ENCODE data around the gene SERBP1. TPM values are rescaled to one million over a fixed set of nuclear protein-coding genes. Genes with fewer than 3 reads are reported as not detected.

Gene SERBP1
- total and polyA plus RNA-seq, 12 donors: 59.7 to 226 (median 154) TPM

DNA sequence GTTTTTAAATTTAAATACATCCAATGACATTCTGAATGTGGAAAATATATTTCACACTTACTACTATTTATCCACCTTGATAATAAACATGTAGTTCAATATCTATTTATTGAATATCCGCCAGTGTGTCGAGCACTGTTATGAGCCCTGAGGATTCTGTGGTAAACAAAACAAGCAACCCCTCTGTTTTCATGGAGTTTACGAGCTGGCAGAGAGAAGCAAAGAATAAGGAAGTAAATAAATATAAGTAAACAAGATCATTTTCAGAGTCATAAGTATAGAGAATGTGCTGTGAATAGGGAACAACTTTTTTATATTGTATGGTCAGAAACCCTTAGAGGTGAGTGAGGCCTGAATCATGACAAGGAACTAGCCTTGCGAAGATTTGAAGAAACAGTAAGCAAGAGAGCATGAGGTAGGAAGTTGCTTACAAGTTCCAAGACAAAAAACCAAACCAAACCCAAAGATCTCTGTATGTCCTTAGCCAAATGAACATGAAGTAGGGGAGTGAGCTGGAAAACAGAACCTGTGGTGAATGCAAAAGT is 6.4 kb upstream of the SERBP1 start:
- no peak for DNase-seq
- H3K4me1 ChIP-seq (replicated peaks in 1 of 2): peaks cover 11 to 12% of the 10 kb centered on the region in 2 donors
- 88 to 95% (median 91%) methylated on average over 4 of the region's 4 CpGs for WGBS, 4 donors
- H3K4me3 ChIP-seq: no peak overlapping the region
- no peaks in the 10 kb centered on the region for H3K9me3 ChIP-seq (replicated peaks in 1 of 3)
- intact Hi-C loops (cut with DNase I): no loop called here
- TF ChIP-seq CTCF (IDR thresholded peaks at IDR 0.05) (no peak), POLR2A (IDR thresholded peaks at IDR 0.05) (no peak)
- no peaks in the 10 kb centered on the region for H3K27me3 ChIP-seq
- no peaks in the 10 kb centered on the region for H3K36me3 ChIP-seq (replicated peaks in 1 of 2)
- no peak overlapping the region for H3K27ac ChIP-seq

GRCh38 chr1:67434491-67434890 is 4.3 kb upstream of the SERBP1 start:
- intact Hi-C loops (cut with DNase I): no loop called here
- TF ChIP-seq POLR2A (IDR thresholded peaks at IDR 0.05) (no peak), CTCF (IDR thresholded peaks at IDR 0.05) (no peak)
- Histone ChIP-seq H3K36me3 (replicated peaks in 1 of 2) (no peaks in the 10 kb centered on the region), H3K27me3 (no peaks in the 10 kb centered on the region), H3K9me3 (replicated peaks in 1 of 3) (no peaks in the 10 kb centered on the region), H3K4me3 (no peak overlapping the region), H3K27ac (no peak overlapping the region), H3K4me1 (replicated peaks in 1 of 2) (peaks cover 0 to 7% of the 10 kb centered on the region in 2 donors)
- no peak for DNase-seq
- 40 to 64% (median 62%) methylated on average over 2 of the region's 2 CpGs for WGBS, 4 donors

DNA sequence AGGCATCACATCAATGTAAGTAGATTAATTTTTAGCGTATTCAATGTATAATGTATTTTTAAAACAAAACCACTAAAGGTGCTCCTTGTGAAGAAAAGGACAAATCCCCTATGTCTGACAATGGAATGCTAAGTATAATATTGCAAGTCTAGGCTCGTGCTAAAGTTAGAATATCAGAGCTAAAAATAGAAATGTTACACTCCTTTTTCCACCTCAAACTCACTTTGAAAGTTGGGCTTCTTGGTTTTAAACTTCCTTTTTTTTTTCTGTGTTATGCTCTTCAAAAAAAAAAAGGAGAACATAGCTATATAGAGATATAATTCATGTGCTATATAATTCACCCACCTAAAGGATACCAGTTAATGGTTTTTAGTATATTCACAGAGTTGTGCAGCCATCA is 3.6 kb upstream of the SERBP1 start:
- 67 to 80% (median 73%) methylated on average over 2 of the region's 2 CpGs for whole genome bisulfite sequencing, 4 donors
- Histone ChIP-seq H3K4me3 (no peak overlapping the region), H3K9me3 (replicated peaks in 1 of 3) (no peaks in the 10 kb centered on the region), H3K4me1 (replicated peaks in 1 of 2) (peaks cover 0 to 7% of the 10 kb centered on the region in 2 donors), H3K36me3 (replicated peaks in 1 of 2) (no peaks in the 10 kb centered on the region), H3K27ac (no peak overlapping the region), H3K27me3 (no peaks in the 10 kb centered on the region)
- TF ChIP-seq POLR2A (IDR thresholded peaks at IDR 0.05): no peak
- no peak for TF ChIP-seq CTCF (IDR thresholded peaks at IDR 0.05)
- intact Hi-C loops (cut with DNase I): no loop called here
- no peak for DNase-seq

- TF ChIP-seq CTCF (IDR thresholded peaks at IDR 0.05): no peak
- no peak for TF ChIP-seq POLR2A (IDR thresholded peaks at IDR 0.05)
- WGBS, 4 donors: 44 to 53% (median 49%) methylated on average over 1 of the region's 1 CpG
- peaks cover 6 to 16% of the 10 kb centered on the region in 2 donors for H3K4me1 ChIP-seq (replicated peaks in 1 of 2)
- H3K27ac ChIP-seq: no peak overlapping the region
- no peaks in the 10 kb centered on the region for H3K9me3 ChIP-seq (replicated peaks in 1 of 3)
- H3K36me3 ChIP-seq (replicated peaks in 1 of 2): no peaks in the 10 kb centered on the region
- intact Hi-C loops (cut with DNase I): no loop called here
- no peak for DNase-seq
- H3K4me3 ChIP-seq: no peak overlapping the region
- H3K27me3 ChIP-seq: no peaks in the 10 kb centered on the region
These were observed 2.5 kb upstream of the SERBP1 start for GRCh38 chr1:67432745-67433144.

All from adrenal gland (tissue), 12 donors.